Activated naive CD8-positive, alpha-beta T cell treated with anti-CD3 and anti-CD28 coated beads for 36 hours (primary cell): ENCODE measurements around the gene PPP2CA. TPM values are rescaled to one million over a fixed set of nuclear protein-coding genes. Genes with fewer than 3 reads are reported as not detected.
"Not testable (repeated sequence)": the region's sequence is repeated elsewhere in the genome, so short reads cannot be mapped to it uniquely, and the experiment has no call there.

Experiments
- DNase-seq: peaks from one replicate; pipeline ENCODE4 v3.0.0; 2021
- H3K27ac Mint-ChIP-seq: one replicate; pipeline ENCODE4 v1.8.0; 2022; ENCODE audit warnings: mild to moderate bottlenecking, moderate library complexity, mixed read lengths
- H3K27me3 Mint-ChIP-seq: one replicate; pipeline ENCODE4 v1.8.0; 2022; ENCODE audit warnings: mild to moderate bottlenecking, mixed read lengths
- H3K36me3 Mint-ChIP-seq: one replicate; pipeline ENCODE4 v1.8.0; 2021; ENCODE audit warnings: mild to moderate bottlenecking, mixed read lengths
- H3K4me1 Mint-ChIP-seq: one replicate; pipeline ENCODE4 v1.8.0; 2021; ENCODE audit warnings: mixed read lengths
- H3K4me3 Mint-ChIP-seq: one replicate; pipeline ENCODE4 v1.8.0; 2022; ENCODE audit warnings: mild to moderate bottlenecking, moderate library complexity, mixed read lengths
- H3K9me3 Mint-ChIP-seq: one replicate; pipeline ENCODE4 v1.8.0; 2022; ENCODE audit warnings: mixed read lengths
- total RNA-seq, 2 experiments: library from RNA; stranded (reverse); gene quantifications; one replicate each; pipeline ENCODE4 v1.2.3, GENCODE V29; 2021

The PPP2CA gene
- total RNA-seq, 2 experiments from 2014 or later, result 183 to 193 TPM

GRCh38 chr5:134152173-134152832 is 73.6 kb downstream of the PPP2CA start:
- Mint-ChIP-seq H3K36me3 (peaks cover 43% of the 10 kb centered on the region), H3K27ac (peak overlapping the region; percentile 26), H3K4me1 (peaks cover 56% of the 10 kb centered on the region)
- DNase-seq, H3K4me3 Mint-ChIP-seq, H3K9me3 Mint-ChIP-seq, H3K27me3 Mint-ChIP-seq: not testable (repeated sequence)

DNA sequence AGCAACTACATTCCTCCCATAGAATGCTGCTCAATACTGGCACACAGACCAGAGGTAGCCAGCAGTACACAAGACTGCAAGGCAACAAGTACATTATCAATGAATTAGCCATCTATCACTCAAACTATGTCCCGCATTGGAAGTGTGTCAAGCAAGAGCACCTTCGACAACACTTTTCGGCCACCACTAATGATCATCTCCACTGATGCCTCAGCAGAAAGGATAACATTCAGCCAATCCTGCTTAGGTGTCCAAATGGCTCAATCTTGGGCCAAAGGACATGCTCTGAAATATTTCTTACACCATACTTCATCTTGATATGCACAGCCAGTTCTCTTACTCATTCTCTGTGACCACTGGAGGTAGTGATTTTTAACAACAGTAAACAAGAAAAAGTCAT is 74.2 kb downstream of the PPP2CA start:
- no peaks in the 10 kb centered on the region for H3K9me3 Mint-ChIP-seq
- no peak overlapping the region for H3K4me3 Mint-ChIP-seq
- peaks cover 43% of the 10 kb centered on the region for H3K36me3 Mint-ChIP-seq
- peaks cover 56% of the 10 kb centered on the region for H3K4me1 Mint-ChIP-seq
- peak overlapping the region; percentile 72 for H3K27ac Mint-ChIP-seq
- no peaks in the 10 kb centered on the region for H3K27me3 Mint-ChIP-seq
- DNase-seq, result no peak

DNA sequence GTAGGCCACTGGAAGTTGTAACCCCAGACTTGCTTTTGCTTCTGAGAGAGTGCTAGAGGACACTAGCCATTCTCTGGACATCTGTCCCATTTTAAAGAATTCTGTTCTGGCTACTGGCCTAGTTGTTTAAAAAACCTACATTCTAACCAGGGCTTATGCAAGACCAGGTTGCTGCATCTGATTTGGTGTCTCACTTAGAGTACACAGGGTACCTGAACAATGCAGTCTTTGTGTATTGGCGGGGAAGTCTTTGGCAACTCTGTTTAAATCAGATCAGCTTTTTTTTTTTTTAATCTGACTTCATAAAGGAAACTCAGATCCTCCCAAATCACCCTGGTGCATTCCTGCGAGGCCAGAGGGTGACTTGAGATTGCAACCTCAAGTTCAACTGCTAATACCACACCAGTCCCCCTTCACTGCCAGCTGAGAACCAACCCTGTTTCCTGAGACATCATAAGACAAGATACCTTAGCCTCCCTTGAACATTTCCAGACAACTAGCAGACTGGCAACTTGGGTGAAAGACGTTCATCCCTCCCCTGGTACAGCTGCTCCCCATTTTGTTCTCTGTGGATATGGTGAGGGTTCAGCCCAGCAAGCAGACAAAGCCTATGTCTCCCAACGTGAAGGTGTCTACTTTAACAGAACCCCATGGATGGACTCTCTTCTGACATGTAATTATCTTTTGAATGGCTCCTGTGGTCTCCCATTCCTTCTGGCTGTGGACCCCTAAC is 76.1 kb downstream of the PPP2CA start:
- peaks cover 59% of the 10 kb centered on the region for H3K4me1 Mint-ChIP-seq
- no peaks in the 10 kb centered on the region for H3K9me3 Mint-ChIP-seq
- no peak overlapping the region for H3K4me3 Mint-ChIP-seq
- H3K27me3 Mint-ChIP-seq, result no peaks in the 10 kb centered on the region
- no peak for DNase-seq
- peak overlapping the region; percentile 81 for H3K27ac Mint-ChIP-seq
- peaks cover 39% of the 10 kb centered on the region for H3K36me3 Mint-ChIP-seq

DNA sequence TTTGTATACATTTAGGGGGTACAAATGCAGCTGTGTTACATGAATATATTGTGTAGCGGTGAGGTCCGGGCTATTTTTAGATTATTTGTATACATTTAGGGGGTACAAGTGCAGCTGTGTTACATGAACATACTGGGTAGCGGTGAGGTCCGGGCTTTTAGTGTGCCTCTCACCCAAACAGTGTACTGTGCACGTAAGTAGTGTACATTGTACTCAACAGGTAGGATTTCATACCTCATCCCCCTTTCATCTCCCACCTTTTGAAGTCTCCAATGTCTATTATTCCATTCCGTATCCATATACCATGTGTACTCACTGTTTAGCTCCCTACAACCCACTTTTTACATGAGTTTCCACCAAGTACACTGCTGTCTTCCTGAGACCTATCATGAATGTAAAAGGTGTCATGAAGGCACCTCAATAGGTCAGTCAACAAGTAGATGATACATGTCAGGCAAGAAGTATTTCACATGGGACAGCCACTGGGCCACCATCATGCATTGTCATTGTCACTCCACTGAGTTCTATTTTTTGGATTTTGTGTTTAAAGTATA is 76.8 kb downstream of the PPP2CA start:
- H3K27me3 Mint-ChIP-seq, result no peaks in the 10 kb centered on the region
- peaks cover 59% of the 10 kb centered on the region for H3K4me1 Mint-ChIP-seq
- no peak for DNase-seq
- peak overlapping the region; percentile 81 for H3K27ac Mint-ChIP-seq
- H3K4me3 Mint-ChIP-seq, result no peak overlapping the region
- H3K9me3 Mint-ChIP-seq, result no peaks in the 10 kb centered on the region
- H3K36me3 Mint-ChIP-seq, result peaks cover 37% of the 10 kb centered on the region

GRCh38 chr5:134148316-134148715 is 77.6 kb downstream of the PPP2CA start:
- peaks cover 32% of the 10 kb centered on the region for H3K36me3 Mint-ChIP-seq
- no peaks in the 10 kb centered on the region for H3K9me3 Mint-ChIP-seq
- H3K27me3 Mint-ChIP-seq, result no peaks in the 10 kb centered on the region
- H3K27ac Mint-ChIP-seq, result peak overlapping the region; percentile 58
- no peak for DNase-seq
- no peak overlapping the region for H3K4me3 Mint-ChIP-seq
- peaks cover 51% of the 10 kb centered on the region for H3K4me1 Mint-ChIP-seq

DNA sequence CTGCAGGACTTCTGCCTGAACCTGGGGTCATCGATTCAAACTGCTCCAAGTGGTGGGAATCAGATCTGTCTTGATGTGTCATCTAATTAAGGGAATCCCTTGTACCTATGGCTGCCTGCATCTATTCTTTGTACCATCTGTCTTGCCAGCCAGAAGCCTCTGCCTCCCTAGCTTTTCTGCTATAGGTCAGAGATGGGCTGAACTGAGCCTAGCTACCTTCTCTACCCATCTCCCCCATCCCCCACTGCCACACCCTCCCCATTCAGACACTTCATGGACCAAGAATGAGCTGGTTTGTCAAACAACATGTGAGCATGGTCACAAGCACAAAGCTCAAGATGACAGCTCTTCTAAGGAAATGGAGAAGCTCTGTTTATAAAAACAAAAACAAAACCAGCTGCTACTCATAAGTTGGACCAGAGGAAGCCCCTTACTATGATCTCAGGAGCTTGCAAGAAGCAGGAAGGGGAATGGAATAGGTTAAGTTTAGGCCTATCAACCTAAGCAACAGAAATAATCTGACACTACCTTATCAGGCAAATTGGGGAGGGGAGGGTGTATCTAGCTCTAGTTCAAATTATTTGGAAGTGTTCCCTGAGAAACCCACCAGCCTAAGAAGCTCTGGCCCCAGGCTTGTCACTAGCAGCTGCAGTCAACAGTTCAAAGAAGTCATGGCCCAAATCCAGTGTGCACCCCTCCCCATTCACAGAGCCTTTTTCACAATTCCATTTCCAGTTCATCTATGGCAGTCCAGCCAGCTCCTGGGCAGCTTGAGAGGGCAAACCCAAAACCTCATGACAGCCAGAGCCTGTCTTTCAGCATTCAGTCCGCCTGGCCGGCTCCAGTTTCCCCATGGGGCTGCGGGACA is 79.0 kb downstream of the PPP2CA start:
- H3K9me3 Mint-ChIP-seq, result no peaks in the 10 kb centered on the region
- H3K4me1 Mint-ChIP-seq, result peaks cover 45% of the 10 kb centered on the region
- H3K27ac Mint-ChIP-seq, result peak overlapping the region; percentile 76
- DNase-seq, result no peak
- H3K4me3 Mint-ChIP-seq, result no peak overlapping the region
- peaks cover 21% of the 10 kb centered on the region for H3K36me3 Mint-ChIP-seq
- H3K27me3 Mint-ChIP-seq, result no peaks in the 10 kb centered on the region

DNA sequence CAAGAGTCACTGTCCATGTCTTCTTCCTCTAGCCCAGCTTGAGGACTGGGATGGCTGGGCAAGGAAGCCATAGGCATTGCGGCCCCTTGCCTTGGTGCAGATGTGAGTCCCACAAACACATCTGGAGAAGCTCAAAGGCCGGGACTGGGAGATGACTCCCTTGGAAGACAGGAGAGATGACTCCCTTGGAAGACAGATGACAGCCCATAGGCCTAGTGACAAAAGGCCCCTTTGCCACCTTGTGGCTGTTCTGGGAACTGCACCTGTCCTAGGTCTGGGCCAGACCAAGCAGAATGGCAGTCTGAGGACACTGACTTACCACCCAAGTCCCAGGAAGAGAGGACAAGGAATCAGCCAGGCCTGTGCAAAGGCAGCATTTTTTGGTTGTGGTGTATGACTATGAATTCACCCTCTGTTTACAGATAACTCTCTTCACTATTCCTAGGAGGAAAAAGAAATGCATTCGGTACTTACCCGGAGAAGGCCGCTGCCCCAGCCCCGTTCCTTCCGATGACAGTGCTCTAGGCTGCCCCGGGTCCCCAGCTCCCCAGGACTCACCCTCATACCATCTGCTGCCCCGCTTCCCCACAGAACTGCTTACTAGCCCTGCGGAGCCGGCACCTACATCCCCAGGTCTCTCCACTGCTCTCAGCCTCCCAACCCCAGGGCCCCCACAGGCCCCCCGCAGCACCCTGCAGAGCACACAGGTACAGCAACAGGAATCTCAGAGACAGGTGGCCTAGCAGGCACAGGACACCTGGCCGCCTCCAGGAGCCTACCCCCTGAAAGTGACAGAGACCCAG is 79.9 kb downstream of the PPP2CA start:
- H3K36me3 Mint-ChIP-seq, result peaks cover 25% of the 10 kb centered on the region
- H3K9me3 Mint-ChIP-seq, result no peaks in the 10 kb centered on the region
- H3K27me3 Mint-ChIP-seq, result no peaks in the 10 kb centered on the region
- DNase-seq, result peak; percentile 79
- no peak overlapping the region for H3K4me3 Mint-ChIP-seq
- H3K4me1 Mint-ChIP-seq, result peaks cover 47% of the 10 kb centered on the region
- peak overlapping the region; percentile 76 for H3K27ac Mint-ChIP-seq

- DNase-seq, result no peak
- H3K4me3 Mint-ChIP-seq, result no peak overlapping the region
- no peaks in the 10 kb centered on the region for H3K27me3 Mint-ChIP-seq
- H3K4me1 Mint-ChIP-seq, result peaks cover 48% of the 10 kb centered on the region
- no peaks in the 10 kb centered on the region for H3K9me3 Mint-ChIP-seq
- peak overlapping the region; percentile 76 for H3K27ac Mint-ChIP-seq
- H3K36me3 Mint-ChIP-seq, result peaks cover 24% of the 10 kb centered on the region
These were observed 80.7 kb downstream of the PPP2CA start for GRCh38 chr5:134145041-134145757.

Other genes with a start within 250 kb of the PPP2CA start
- 100 to 1,000 TPM; 539 to 540 TPM for gene VDAC1, start 221.1 kb downstream of the PPP2CA start, total RNA-seq
- 10 to 100 TPM; 66.4 to 68.7 TPM for gene TCF7, start 111.4 kb downstream of the PPP2CA start, total RNA-seq
- 100 to 1,000 TPM; 253 to 260 TPM for gene SKP1, start 49.1 kb downstream of the PPP2CA start, total RNA-seq
- gene CDKL3, start 141.1 kb upstream of the PPP2CA start, total RNA-seq, result 1 to 10 TPM; 1.6 to 3.6 TPM
- 10 to 100 TPM; 93.8 to 94.0 TPM for gene UBE2B, start 145.5 kb upstream of the PPP2CA start, total RNA-seq
- gene CDKN2AIPNL, start 185.8 kb upstream of the PPP2CA start, total RNA-seq, result 10 to 100 TPM; 42.6 to 44.5 TPM